ENCODE measurements around the gene TTC28. TPM values are rescaled to one million over a fixed set of nuclear protein-coding genes. Genes with fewer than 3 reads are reported as not detected.

Gene TTC28
- total and polyA plus RNA-seq, 10 of the 15 experiments (the other 5 are each of a cell fraction or from before 2014, with no cell fraction given): 0.15 to 8.4 (median 1.4) TPM

GRCh38 chr22:28369854-28370253, 309.8 kb downstream of the TTC28 start:
- H3K27me3 ChIP-seq (replicated peaks in 1 of 2; ENCODE audit: control insufficient read depth in 2 of 2, insufficient read depth in 2 of 2, low read length in 1 of 2): no peaks in the 10 kb centered on the region
- ChIA-PET CTCF (no interaction called here), RAD21 (ENCODE audit: unreplicated experiment) (no interaction called here), POLR2A (no interaction called here), SMC1A (ENCODE audit: uncharacterized antibody, unreplicated experiment) (no interaction called here)
- no peak overlapping the region for H3K27ac ChIP-seq (ENCODE audit: control insufficient read depth, insufficient read depth)
- DNase-seq (ENCODE audit: low read depth, low spot score): no peak
- intact Hi-C loops (cut with micrococcal nuclease; ENCODE audit: unreplicated experiment): no loop called here
- TF ChIP-seq, protein P1, sequence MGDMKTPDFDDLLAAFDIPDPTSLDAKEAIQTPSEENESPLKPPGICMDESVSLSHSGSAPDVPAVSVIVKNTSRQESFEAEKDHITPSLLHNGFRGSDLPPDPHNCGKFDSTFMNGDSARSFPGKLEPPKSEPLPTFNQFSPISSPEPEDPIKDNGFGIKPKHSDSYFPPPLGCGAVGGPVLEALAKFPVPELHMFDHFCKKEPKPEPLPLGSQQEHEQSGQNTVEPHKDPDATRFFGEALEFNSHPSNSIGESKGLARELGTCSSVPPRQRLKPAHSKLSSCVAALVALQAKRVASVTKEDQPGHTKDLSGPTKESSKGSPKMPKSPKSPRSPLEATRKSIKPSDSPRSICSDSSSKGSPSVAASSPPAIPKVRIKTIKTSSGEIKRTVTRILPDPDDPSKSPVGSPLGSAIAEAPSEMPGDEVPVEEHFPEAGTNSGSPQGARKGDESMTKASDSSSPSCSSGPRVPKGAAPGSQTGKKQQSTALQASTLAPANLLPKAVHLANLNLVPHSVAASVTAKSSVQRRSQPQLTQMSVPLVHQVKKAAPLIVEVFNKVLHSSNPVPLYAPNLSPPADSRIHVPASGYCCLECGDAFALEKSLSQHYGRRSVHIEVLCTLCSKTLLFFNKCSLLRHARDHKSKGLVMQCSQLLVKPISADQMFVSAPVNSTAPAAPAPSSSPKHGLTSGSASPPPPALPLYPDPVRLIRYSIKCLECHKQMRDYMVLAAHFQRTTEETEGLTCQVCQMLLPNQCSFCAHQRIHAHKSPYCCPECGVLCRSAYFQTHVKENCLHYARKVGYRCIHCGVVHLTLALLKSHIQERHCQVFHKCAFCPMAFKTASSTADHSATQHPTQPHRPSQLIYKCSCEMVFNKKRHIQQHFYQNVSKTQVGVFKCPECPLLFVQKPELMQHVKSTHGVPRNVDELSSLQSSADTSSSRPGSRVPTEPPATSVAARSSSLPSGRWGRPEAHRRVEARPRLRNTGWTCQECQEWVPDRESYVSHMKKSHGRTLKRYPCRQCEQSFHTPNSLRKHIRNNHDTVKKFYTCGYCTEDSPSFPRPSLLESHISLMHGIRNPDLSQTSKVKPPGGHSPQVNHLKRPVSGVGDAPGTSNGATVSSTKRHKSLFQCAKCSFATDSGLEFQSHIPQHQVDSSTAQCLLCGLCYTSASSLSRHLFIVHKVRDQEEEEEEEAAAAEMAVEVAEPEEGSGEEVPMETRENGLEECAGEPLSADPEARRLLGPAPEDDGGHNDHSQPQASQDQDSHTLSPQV (IDR thresholded peaks at IDR 0.05): no peak
- no peak for TF ChIP-seq CUX1 (IDR thresholded peaks at IDR 0.05; ENCODE audit: insufficient replicate concordance, low read depth, low read length)
- TF ChIP-seq, protein P2, sequence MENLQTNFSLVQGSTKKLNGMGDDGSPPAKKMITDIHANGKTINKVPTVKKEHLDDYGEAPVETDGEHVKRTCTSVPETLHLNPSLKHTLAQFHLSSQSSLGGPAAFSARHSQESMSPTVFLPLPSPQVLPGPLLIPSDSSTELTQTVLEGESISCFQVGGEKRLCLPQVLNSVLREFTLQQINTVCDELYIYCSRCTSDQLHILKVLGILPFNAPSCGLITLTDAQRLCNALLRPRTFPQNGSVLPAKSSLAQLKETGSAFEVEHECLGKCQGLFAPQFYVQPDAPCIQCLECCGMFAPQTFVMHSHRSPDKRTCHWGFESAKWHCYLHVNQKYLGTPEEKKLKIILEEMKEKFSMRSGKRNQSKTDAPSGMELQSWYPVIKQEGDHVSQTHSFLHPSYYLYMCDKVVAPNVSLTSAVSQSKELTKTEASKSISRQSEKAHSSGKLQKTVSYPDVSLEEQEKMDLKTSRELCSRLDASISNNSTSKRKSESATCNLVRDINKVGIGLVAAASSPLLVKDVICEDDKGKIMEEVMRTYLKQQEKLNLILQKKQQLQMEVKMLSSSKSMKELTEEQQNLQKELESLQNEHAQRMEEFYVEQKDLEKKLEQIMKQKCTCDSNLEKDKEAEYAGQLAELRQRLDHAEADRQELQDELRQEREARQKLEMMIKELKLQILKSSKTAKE (IDR thresholded peaks at IDR 0.05; ENCODE audit: low read depth, poor library complexity, severe bottlenecking): no peak
- no peak for TF ChIP-seq NRF1 (conservative IDR thresholded peaks at IDR 0.05; ENCODE audit: low read depth, low read length)
- no peak for TF ChIP-seq ZNF384 (IDR thresholded peaks at IDR 0.05; ENCODE audit: borderline replicate concordance, low read depth, low read length)
- TF ChIP-seq USF2 (IDR thresholded peaks at IDR 0.05; ENCODE audit: borderline replicate concordance, low read depth, low read length): no peak
- TF ChIP-seq IRF5 (IDR thresholded peaks at IDR 0.05; ENCODE audit: borderline replicate concordance): no peak
- no peak for TF ChIP-seq USF1 (IDR thresholded peaks at IDR 0.05; ENCODE audit: borderline replicate concordance, extremely low read length, insufficient read depth, low read depth, low read length)
- H4K20me1 ChIP-seq (ENCODE audit: control insufficient read depth, insufficient read depth): no peaks in the 10 kb centered on the region
- no peaks in the 10 kb centered on the region for H3K4me1 ChIP-seq (ENCODE audit: control insufficient read depth, insufficient read depth, low read length)
- no peak overlapping the region for H2AFZ ChIP-seq (ENCODE audit: control insufficient read depth, low read depth, low read length)
- no peaks in the 10 kb centered on the region for H3K9me3 ChIP-seq (replicated peaks; ENCODE audit: control insufficient read depth, insufficient read depth, low read length)
- FAIRE-seq: no peak
- 17% methylated on average over 2 of the region's 2 CpGs for WGBS (ENCODE audit: insufficient coverage, insufficient replicate concordance, low lambda C conversion rate, missing lambda C conversion rate)
- H3K36me3 ChIP-seq (ENCODE audit: control insufficient read depth in 2 of 2, insufficient read depth in 2 of 2, low read length in 1 of 2): no peaks in the 10 kb centered on the region
- ATAC-seq: no peak
- in situ Hi-C loops (cut with MboI): no loop called here
- no peaks in the 10 kb centered on the region for H3K79me2 ChIP-seq (ENCODE audit: control insufficient read depth, insufficient read depth, low read length)
- H3K4me2 ChIP-seq (ENCODE audit: control insufficient read depth, insufficient read depth): no peak overlapping the region
- no TSS peak for BruUV-seq (replicated peaks)
- no peak overlapping the region for H3K4me3 ChIP-seq
- no peak overlapping the region for H3K9ac ChIP-seq (ENCODE audit: control insufficient read depth, insufficient read depth, low read length)

All from GM12878 (cell line).